ENCODE measurements around the gene MAN1A1.

MAN1A1 gene

DNA sequence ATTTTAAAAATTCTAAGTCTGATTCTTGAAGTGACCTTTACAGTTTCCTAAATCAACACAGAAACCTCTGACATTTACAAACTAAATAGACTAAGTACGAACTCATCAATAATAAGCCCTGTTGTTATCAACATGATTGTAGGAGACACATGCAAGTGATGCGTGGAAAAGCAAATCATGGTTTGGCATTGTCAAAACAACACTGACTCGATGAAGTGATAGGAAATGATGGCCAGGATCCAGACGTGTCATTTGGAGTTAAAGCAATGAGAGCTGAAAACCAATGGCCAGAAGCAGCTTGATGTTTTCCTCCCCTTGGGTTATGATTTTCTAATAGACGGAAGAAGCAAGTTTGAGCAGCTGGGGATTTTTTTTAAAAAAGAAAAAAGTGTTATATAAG is 153.7 kb downstream of the MAN1A1 start (continued):
- TF ChIP-seq MZF1 (tag by site-specific recombination; IDR thresholded peaks at IDR 0.05; ENCODE audit: borderline replicate concordance) = no peak
- TF ChIP-seq ZIC2 (tag by site-specific recombination; IDR thresholded peaks at IDR 0.05) = no peak
- no peak for TF ChIP-seq ZNF776 (tag by site-specific recombination; IDR thresholded peaks at IDR 0.05; ENCODE audit: borderline replicate concordance)
- no peak for TF ChIP-seq GLI2 (tag by site-specific recombination; IDR thresholded peaks at IDR 0.05; ENCODE audit: borderline replicate concordance, low read depth)
- TF ChIP-seq ZNF133 (tag by site-specific recombination; IDR thresholded peaks at IDR 0.05) = no peak
- TF ChIP-seq ZNF768 (tag by site-specific recombination; IDR thresholded peaks at IDR 0.05) = no peak
- TF ChIP-seq ZNF544 (tag by site-specific recombination; IDR thresholded peaks at IDR 0.05) = no peak
- no peak for TF ChIP-seq ZNF112 (tag by site-specific recombination; IDR thresholded peaks at IDR 0.05)
- TF ChIP-seq ZNF830 (tag by site-specific recombination; IDR thresholded peaks at IDR 0.05; ENCODE audit: low read depth) = no peak

DNA sequence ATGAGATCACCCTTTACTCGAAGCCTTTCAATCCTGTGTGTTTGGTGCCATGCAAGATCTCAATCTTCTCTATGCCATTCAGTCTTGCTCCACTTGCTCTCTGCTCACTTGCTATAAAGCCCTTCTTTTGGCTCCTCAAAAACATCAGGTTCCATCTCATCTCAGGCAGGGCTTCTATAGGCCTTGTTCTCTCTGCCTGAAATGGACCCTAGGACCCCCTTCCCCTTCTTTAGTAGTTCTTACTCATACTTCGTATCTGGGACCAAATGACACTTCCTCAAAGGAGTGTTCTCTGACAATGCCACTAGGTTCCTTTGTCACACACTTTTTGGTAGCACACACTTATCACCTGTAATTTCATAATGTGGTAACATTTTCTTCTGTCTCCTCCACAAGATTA is 154.4 kb downstream of the MAN1A1 start:
- CTCF ChIA-PET = no interaction called here
- Histone ChIP-seq H3K36me3 (ENCODE audit: control insufficient read depth in 2 of 2, insufficient read depth in 1 of 2, low read length in 2 of 2) (peaks cover 3 to 32% of the 10 kb centered on the region in 2 experiments; a peak in 2 of 3 replicates), H3K27ac (ENCODE audit: extremely low read depth, low read depth, low read length) (no peak overlapping the region), H3K4me3 (ENCODE audit: low read depth, low read length) (no peak overlapping the region), H3K9me3 (ENCODE audit: control insufficient read depth, insufficient read depth, low read depth, low read length) (no peaks in the 10 kb centered on the region), H3K4me1 (ENCODE audit: control insufficient read depth, insufficient read depth, low read length) (no peaks in the 10 kb centered on the region)
- no peak for TF ChIP-seq ZNF416 (tag by site-specific recombination; IDR thresholded peaks at IDR 0.05)
- no peak for TF ChIP-seq ZNF221 (tag by site-specific recombination; IDR thresholded peaks at IDR 0.05; ENCODE audit: borderline replicate concordance)
- no peak for TF ChIP-seq ZNF654 (tag by site-specific recombination; IDR thresholded peaks at IDR 0.05; ENCODE audit: low read depth)
- no peak for TF ChIP-seq GLI2 (tag by site-specific recombination; IDR thresholded peaks at IDR 0.05; ENCODE audit: borderline replicate concordance, low read depth)
- TF ChIP-seq ZNF211 (tag by site-specific recombination; IDR thresholded peaks at IDR 0.05; ENCODE audit: low read depth) = no peak
- no peak for TF ChIP-seq ZNF404 (tag by site-specific recombination; IDR thresholded peaks at IDR 0.05)
- no peak for TF ChIP-seq SALL2 (tag by site-specific recombination; IDR thresholded peaks at IDR 0.05; ENCODE audit: borderline replicate concordance)
- no peak for TF ChIP-seq ZNF157 (tag by site-specific recombination; IDR thresholded peaks at IDR 0.05)
- TF ChIP-seq ZNF558 (tag by site-specific recombination; IDR thresholded peaks at IDR 0.05) = no peak
- POLR2A ChIA-PET = no interaction called here

DNA sequence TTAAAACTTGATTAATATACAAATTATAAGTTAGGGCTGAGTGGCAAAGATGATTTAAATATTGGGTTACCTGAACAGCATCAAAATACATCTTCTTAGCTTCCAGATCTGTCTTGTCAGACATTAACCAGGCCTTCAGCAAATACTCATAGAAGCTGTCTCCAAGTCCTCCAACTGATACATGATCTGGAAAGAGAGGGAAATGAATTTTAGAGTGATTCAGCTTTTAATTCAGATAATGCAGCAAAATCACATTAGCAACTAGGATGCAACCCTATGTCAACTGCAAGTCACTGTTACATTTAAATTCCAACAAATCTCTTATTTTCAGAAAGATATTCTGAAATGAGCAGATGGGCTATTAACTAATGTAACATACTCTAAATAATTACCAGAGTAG is 155.9 kb downstream of the MAN1A1 start:
- H3K36me3 ChIP-seq (ENCODE audit: control insufficient read depth in 2 of 2, insufficient read depth in 1 of 2, low read length in 2 of 2) = peaks cover 3 to 45% of the 10 kb centered on the region in 2 experiments; a peak in 2 of 3 replicates
- TF ChIP-seq ZBTB1 (tag by site-specific recombination; IDR thresholded peaks at IDR 0.05) = no peak
- no peak for TF ChIP-seq ZNF792 (tag by site-specific recombination; IDR thresholded peaks at IDR 0.05)
- no peak for TF ChIP-seq ZEB2 (tag by site-specific recombination; IDR thresholded peaks at IDR 0.05)
- TF ChIP-seq KLF7 (tag by site-specific recombination; IDR thresholded peaks at IDR 0.05; ENCODE audit: borderline replicate concordance) = no peak
- TF ChIP-seq ZNF10 (tag by site-specific recombination; IDR thresholded peaks at IDR 0.05) = no peak
- no peak for TF ChIP-seq ZNF114 (tag by site-specific recombination; IDR thresholded peaks at IDR 0.05)
- no peak for TF ChIP-seq ZNF660 (tag by site-specific recombination; IDR thresholded peaks at IDR 0.05)
- TF ChIP-seq MZF1 (tag by site-specific recombination; IDR thresholded peaks at IDR 0.05; ENCODE audit: borderline replicate concordance) = no peak
- TF ChIP-seq, protein P1, sequence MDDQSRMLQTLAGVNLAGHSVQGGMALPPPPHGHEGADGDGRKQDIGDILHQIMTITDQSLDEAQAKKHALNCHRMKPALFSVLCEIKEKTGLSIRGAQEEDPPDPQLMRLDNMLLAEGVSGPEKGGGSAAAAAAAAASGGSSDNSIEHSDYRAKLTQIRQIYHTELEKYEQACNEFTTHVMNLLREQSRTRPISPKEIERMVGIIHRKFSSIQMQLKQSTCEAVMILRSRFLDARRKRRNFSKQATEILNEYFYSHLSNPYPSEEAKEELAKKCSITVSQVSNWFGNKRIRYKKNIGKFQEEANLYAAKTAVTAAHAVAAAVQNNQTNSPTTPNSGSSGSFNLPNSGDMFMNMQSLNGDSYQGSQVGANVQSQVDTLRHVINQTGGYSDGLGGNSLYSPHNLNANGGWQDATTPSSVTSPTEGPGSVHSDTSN (CRISPR knock-in tag; IDR thresholded peaks at IDR 0.05) = no peak
- TF ChIP-seq ZIC2 (tag by site-specific recombination; IDR thresholded peaks at IDR 0.05) = no peak
- TF ChIP-seq ZSCAN16 (tag by site-specific recombination; IDR thresholded peaks at IDR 0.05) = no peak
- TF ChIP-seq ZBTB8A (tag by site-specific recombination; IDR thresholded peaks at IDR 0.05) = no peak
- TF ChIP-seq KLF10 (tag by site-specific recombination; IDR thresholded peaks at IDR 0.05) = no peak
- TF ChIP-seq ZNF514 (tag by site-specific recombination; IDR thresholded peaks at IDR 0.05) = no peak
- no peak for TF ChIP-seq ZNF184 (tag by site-specific recombination; IDR thresholded peaks at IDR 0.05)
- no peak for TF ChIP-seq ZNF223 (tag by site-specific recombination; IDR thresholded peaks at IDR 0.05)
- TF ChIP-seq REPIN1 (tag by site-specific recombination; IDR thresholded peaks at IDR 0.05; ENCODE audit: low read depth) = no peak
- TF ChIP-seq ZNF785 (tag by site-specific recombination; IDR thresholded peaks at IDR 0.05) = no peak
- no peak for TF ChIP-seq OSR2 (tag by site-specific recombination; IDR thresholded peaks at IDR 0.05)
- H3K4me1 ChIP-seq (ENCODE audit: control insufficient read depth, insufficient read depth, low read length) = no peaks in the 10 kb centered on the region
- H3K4me3 ChIP-seq (ENCODE audit: low read depth, low read length) = no peak overlapping the region
- CTCF ChIA-PET = no interaction called here
- no peak overlapping the region for H3K27ac ChIP-seq (ENCODE audit: extremely low read depth, low read depth, low read length)
- H3K9me3 ChIP-seq (ENCODE audit: control insufficient read depth, insufficient read depth, low read depth, low read length) = no peaks in the 10 kb centered on the region
- POLR2A ChIA-PET = no interaction called here

Measured in HEK293 (cell line).